NCI-H146 treated with DMSO at 0.1 percent for 48 hours (cell line): ENCODE results near the gene ADGRB2.
"Not testable (repeated sequence)": the region's sequence is repeated elsewhere in the genome, so short reads cannot be mapped to it uniquely, and the experiment has no call there.

Source experiments
- DNase-seq: peaks from one replicate; lab custom pipeline; 2025; ENCODE audit not compliant: unreplicated experiment; lab: John Stamatoyannopoulos, UW

Gene ADGRB2

DNA sequence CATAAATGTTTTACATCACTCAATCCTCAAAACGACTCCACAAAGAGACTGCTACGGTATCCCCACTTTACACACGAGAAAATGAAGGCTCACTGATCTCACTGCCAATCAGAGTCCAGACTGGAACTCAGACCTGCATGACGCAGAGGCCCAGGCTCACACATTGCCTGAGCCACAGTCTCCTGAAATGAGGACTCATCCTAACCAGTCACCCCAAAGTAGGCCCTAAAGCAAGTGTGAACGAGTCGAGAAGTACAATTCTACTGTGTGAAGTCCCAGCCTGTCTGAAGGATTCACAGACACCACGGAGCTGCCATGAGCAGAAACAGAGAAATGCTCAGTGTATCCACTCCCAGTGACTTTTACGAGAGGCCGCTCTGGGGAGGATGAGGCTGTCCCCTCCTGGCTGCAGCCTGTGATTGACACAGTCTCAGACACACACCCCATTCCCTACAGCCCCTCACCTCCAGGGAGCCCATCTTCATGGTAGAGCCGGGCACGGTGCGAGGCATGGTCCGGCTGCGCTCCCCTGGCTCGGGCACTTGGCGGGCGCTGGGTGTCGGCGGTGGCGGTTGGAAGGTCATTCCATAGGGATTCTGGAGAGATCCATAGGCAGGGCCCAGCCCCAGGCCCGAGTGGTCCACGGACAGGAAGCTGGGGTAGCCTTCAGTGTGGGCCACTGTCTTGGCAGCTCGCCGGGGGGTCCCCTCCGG lies 33.6 kb downstream of the ADGRB2 start:
- DNase-seq, result no peak

DNA sequence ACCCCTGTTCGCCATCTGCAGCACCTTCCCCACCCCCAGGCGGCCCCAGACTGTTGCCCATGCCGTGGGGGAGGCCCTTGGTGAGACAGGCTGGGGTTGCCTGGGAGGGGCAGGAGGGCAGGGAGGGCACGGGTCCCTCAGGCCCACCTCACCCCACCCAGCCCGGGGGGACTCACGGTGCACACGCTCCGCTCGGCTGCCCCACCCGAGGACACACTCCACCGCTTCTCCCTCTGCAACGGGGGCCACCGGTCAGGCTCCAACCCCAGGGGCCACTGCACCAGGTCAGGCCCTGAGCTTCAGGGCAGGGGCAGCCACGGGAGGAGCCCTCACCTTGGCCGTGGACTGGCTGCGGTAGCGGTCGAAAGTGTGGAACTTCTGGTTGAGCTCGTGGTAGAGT lies 36.3 kb downstream of the ADGRB2 start:
- no peak for DNase-seq

DNA sequence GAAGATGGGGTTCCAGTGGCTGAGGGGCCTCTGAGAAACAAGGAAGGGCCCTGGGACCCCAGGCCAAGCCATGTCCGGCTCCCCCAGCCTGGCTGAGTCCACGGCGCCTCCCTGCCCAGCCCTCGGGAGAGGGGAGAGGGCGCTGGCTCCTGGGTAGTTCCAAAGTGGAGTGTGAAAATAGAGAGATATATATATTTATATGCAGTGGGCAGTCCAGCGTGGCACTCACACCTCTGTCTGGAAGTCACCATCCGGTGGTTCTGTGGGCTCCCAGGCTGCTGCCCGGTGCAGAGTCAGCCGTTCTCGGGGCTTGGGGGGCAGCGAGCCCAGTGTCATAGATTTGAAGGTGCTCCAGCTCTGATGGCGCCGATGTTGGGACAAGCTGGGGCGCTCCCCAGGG lies 36.9 kb downstream of the ADGRB2 start:
- no peak for DNase-seq

DNA sequence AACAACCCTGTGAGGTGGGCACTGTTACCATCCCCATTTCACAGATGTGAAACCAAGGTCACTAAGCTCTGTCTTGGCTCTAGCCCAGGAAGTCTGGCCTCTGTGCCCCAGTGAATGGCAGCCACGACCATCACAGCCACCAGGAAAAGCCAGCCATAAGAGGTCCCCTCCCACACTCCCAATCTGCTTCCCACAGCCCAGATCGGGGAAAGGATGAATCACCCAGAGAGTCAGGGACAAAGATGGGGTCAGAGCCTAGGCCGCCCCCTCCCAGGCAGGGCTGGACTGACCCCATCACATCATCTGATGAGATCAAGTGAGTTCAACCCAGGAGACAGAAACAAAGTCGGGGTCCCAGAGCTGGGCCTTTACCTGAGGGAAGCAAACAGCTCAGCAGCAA lies 37.4 kb downstream of the ADGRB2 start:
- DNase-seq, result no peak

DNA sequence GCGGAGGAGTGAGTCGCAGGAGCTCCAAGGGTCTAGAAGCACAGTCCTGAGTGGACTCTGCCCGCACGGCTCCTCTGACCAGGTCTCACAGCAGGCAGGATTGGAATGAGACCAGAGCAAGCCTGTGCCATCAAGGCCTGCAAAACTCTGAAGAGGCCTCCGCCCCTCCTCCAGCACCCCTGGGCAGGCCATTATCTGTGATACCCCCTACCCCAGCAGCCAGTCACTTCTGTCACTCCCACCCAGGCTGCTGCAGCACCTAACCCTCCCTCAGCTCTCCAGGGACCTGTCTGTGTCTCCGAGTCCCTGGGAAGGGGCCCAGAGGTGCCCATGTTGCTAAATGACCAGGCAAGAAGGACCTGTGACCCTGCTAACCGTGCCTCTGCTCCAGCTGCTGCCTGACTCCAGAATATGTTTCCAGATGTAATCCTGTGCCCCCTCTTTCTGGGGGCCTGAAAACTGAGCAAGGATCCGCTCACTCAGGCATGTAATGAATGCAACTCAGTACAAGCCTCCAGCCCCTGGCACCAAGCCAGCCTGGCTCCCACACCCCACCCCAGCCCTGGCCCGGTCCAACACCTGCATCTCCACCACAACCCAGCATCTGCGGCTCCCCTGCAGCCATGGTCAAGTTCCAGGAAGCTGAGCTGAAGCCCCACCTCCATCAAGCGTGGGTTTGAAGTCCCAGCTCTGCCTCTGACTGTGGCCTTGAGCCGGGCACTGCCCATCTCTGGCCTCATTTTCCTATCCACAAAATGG lies 38.2 kb downstream of the ADGRB2 start:
- DNase-seq, result no peak

DNA sequence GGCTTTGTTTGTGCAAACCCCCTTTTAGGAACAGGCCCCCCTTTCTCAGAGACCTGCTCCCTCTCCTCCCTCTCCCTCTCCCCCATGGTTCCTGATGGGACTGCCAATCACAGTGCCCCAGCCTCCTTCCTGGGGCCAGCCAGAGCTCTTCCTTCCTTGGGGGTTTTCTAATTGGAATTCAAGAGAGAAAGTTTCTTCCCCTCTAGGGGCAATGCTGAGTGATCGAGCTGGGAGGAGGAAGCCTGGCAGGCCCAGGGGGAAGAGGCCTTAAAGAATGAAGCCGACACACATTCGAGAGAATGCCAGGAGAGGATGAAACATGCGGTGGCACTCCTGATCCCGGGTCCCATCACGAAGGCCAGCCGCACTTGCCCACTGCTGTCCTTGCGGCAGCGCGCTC lies 39.0 kb downstream of the ADGRB2 start:
- no peak for DNase-seq

DNA sequence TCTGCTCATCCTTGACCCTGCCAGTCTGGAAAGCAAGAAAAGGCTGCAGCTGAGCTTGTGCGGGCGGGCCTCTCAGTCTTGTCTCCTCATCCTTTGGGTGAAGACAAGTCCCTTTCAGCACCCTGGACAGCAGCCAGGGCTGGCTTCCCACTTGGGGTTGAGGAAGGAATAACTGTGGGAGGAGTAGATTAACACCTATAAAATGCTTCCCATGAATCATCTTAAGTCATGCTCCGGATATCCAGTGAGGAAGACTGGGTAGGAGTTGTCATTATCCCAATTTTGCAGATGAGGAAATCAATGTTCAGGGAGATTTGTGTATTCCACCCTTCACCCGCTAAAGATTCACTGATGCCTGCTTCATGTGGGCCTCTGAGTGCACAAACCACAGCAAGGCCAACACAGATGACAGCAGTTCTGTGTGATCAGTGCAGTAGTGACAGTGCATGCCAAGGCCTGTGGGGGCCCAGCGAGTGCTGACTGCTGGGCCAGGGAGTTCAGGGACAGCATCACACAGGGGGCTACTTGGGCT lies 40.2 kb downstream of the ADGRB2 start:
- no peak for DNase-seq

DNA sequence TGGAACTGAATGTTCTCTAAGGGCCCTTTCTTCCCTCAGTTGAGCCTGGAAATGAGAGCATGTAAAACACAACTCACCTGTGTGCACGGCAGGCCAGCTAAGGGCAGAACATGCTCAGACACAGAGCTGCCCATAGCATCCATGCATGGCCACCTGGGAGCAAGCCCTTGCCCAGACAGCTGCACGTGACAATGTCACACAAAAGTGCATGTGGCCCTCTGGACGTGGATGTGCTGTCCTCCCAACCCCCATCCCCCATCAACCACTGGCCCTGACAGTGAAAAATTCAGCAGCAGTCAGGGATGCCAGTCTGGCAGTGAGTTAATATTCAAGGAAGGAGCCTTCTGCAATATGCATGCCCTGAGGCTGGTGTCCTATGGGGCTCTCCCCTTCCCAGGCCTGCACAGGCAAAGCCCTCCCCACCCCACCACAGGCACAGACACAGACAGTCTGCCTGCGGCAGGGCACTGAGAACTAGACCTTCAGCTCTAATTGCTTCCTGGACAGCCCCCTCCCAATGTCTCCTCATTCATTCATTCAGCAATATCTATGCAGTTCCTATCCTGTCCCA lies 45.7 kb downstream of the ADGRB2 start:
- DNase-seq, result no peak

DNA sequence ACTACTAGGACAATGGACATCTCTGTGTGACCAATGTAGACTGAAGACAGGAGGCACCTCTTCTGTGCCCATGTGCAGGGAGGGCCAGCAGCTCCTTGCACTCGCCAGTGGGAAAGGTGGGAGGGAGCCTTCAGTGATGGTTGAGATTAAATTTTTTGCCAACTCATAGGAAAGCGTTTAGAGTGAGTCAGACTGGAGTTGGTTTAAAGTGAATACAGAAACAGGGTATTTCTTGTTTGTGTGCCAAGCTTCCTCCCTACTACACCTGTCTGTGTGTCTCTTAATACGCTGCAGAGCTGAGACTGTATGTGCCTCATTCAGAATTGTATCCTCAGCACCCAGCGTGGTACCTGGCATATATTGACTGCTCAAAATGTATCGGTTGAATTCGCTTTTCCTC lies 46.8 kb downstream of the ADGRB2 start:
- no peak for DNase-seq

DNA sequence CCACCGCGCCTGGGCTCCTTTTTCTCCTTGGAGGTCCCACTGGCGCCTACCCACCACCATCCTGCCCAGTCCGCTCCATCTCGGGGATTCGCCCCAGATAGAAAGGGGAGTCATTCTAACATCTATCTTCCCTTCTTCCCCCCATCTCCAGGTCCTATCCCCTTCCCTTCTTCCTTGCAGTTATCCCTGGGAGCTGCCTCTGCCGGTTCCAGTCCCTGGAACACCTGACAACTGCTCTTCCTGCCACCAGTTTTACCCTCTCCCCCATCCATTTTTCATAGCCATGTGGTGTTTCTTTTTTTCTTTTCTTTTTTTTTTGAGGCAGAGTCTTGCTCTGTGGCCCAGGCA lies 48.3 kb downstream of the ADGRB2 start:
- no peak for DNase-seq

DNA sequence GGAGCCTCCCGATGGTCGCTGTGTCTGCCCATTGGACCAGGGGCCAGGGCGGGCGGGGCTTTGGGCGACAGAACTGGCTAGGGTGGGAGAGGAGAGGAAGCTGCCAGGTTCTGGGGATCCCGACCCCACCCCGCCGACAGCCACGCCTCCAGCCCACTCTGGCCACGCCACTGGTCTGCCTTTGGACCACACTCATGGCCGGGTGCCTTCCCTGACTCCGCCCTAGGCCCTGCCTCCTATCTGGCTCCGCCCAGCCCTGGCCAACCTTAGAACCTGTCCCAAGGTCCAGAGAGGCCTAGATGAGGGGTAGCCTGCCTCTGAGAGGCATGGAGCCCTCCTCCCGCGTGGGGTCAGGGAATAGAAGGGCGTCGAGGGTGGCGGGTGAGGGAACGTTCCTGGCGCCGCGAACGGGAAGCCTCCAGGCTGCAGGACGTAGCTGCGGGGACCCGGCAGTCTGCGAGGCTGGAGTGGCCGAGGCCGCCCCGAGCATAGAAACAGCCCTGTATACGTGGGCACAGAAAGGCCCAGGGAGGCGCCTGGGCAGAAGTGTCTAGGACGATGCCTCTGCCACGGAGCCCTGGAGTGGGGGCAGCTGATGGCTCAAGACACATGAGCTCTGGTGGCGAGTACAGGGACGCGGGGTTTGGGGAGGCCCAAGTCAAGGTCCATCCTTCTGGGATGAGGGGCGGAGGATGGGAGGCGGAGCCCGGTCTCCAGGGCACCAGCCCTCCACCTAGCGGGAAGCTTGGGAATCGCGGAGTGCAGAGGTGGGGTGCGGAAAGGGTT lies 48.9 kb downstream of the ADGRB2 start:
- peak; percentile 46 for DNase-seq

DNA sequence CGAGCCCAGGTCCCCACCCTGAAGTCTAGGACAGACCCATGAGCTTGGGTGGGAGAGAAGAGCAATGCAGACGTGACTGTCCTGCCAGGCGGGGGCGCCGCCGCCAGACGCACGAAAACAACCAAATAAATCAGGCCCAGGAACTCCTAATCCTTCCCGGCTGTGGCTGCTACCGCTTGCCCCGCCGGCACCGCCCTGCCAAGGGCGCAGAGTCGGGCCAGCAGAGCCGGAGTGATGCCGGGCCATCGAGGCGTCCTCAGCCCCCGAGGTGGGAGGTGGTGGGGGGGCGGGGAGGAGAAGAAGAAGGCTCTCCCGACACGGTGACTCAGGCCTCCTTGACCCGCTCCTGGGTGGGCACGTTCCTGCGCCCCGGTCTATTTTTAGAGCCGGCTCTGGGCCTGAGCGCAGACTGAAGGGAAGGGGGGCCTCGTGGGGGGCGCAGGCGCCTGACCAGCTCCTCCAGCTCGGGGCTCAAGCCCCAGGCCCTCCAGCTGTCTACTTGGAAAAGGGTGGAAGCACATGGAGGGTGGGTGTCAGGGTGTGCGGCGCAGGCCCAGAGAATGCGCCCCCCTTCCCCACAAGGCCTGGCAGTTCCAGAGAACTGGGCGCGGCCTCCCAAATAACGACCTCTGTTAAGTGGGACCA lies 49.6 kb downstream of the ADGRB2 start:
- DNase-seq, result no peak

DNA sequence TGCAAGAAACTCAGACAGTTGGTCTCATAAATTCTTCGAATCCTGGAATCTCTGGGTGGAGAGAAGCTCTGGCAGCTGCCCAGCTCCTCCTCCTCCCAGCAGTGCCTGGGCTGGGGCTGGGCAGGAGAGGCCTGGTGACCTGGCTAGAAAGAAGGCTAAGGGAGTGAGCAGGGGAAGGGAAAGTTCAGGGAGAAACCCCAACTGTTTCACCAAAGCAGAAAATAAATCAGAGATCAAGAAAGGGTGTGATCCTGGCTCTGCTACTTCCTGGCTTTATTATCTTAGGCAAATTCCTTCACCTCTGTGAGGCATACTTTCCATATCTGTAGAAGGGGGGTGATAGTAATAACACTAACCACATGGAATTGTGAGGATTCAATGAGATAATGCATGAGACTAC lies 51.5 kb downstream of the ADGRB2 start:
- no peak for DNase-seq

DNA sequence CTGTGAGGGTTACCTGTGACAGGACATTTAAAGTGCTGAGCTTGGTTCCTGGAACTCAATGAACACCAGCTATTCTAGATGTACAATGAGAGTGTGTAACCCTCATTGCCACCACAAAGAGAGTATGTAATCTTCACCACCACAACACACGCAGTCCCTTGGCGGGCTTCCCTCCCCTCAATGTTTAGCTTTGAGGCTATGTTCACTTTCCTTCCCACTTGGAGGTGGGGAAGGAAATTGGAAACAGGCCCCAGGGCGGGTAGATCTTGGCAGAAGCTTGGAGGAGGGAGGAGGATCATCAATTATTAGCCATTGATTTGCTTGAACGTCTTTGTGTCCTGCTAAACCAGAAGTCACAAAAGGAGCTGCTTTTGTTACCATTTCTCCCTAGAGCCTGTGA lies 52.1 kb downstream of the ADGRB2 start:
- DNase-seq, result no peak

DNA sequence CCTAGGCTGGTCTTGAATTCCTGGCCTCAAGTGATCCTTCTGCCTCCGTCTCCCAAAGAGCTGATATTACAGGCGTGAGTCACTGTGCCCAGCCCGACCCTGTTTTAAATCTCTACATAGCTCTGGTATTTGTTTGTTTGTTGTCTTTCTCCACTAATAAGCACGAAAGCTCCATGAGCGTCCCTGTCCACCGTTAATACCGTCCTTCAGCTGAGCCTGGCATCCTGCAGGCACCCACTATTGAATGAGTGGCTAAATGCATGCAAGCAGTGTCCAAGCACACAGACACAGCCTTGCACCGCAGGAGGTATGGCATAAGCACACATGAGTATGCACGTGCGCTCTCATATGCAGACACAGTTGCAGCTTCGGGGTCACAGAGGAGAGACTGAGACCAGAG lies 55.8 kb downstream of the ADGRB2 start:
- peak; percentile 40 for DNase-seq

DNA sequence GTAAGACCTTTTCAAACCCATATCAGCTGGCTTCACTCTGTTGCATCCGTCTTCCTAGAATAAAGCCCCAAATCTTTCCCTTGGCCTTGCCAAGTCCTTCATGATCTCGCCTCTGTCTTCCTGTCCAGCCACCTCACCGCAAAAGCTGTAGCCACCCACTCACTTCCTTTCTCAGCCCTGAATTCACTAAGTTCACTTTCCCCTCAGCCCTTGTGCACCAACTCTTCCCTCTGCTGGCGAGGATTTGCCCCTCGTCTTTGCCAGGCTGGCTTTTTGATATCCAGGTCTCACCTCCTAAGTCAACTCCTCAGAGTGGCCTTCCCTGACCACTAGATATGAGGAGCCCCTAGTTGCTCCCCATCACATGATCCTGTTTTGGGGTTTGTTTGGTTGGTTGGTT lies 56.4 kb downstream of the ADGRB2 start:
- DNase-seq, result no peak

DNA sequence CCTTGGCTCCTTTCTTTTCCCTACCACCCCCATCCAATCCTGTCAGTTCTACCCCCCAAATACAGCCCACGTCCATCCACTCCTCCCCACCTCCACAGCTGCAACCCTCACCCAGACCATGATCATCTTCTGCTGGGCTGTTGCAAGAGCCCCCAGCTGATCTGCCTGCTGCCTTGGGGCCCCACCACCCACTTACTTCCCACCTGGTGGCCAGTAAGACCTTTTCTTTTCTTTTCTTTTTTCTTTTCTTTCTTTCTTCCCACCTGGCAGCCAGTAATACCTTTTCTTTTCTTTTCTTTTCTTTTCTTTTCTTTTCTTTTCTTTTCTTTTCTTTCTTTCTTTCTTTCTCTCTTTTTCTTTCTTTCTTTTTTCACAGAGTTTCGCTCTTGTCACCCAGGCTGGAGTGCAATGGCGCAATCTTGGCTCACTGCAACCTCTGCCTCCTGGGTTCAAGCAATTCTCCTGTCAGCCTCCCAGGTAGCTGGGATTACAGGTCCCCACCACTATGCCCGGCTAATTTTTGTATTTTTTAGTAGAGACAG lies 57.0 kb downstream of the ADGRB2 start:
- DNase-seq, result not testable (repeated sequence)

DNA sequence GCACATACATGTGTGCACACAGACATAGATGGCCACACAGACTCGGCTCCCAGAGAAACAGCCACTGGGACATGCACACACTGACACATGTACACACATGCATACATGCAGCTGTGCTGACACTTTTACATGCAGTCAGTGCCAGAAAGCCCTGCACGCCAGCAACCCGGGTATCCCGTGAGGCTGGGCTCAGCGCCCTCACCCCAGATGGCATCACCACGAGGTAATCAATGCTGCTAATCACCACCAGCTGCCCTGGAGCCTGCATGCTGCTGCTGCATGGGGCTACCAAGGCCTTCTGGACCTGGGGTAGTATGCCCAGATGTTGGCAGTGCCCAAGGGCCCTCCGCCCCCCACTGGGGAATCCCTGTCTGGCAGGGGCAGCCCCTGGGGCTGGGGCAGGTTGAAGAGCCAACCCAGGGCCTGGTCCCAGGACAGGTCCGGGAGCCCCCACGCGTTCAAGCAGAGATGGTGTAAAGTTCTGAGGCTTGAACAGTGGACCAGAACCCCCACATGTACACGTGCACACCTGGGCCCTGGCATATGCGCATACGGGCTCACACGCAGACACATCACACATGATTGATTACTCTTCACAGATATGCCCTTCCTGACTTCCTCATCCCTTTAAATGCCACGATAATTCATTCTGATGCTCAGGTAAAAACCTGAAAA lies 57.6 kb downstream of the ADGRB2 start:
- DNase-seq, result no peak

DNA sequence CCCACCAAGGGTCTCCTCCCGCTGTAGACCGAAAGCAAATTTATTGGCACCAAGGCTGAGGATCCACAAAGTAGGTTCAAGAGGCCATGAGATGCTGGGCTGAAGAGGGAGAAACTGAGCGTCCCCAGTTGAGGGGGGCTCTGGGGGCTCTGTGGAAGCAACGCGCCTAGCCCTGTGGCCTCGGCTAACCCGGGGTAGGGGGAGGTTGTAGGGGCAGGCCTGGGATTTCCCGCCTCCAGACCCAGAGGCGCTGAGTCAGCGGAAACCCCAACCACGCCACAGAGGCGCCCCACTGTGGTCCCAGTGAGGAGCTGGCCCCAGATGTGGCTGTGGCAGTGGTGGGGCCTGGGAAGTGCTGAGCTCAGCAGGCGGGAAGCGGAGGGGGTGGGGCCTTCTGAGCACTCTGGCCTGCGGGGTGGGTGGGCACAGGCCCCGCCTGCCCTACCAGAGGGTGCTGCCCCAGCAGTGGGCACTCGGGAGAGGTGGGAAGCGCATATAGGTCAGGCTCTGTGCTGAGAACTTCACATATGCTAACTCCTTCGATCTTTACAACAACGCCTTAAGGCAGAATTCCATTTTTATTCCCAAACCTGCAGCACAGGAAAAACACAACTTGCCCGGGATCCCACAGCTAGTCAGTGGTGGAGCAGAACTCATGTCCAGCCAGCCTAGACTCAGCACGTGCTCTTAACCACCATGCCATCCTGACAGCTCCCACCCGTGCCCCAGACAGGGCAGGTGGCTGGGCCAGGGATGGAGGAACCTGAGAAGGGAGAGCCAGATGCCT lies 58.9 kb downstream of the ADGRB2 start:
- no peak for DNase-seq
